Measurements from ENCODE around the gene POLR1B. TPM values are rescaled to one million over a fixed set of nuclear protein-coding genes. Genes with fewer than 3 reads are reported as not detected.
"Not testable (repeated sequence)": the region's sequence is repeated elsewhere in the genome, so short reads cannot be mapped to it uniquely, and the experiment has no call there.

POLR1B gene
- total RNA-seq, 1 donor = 10.5 TPM

DNA sequence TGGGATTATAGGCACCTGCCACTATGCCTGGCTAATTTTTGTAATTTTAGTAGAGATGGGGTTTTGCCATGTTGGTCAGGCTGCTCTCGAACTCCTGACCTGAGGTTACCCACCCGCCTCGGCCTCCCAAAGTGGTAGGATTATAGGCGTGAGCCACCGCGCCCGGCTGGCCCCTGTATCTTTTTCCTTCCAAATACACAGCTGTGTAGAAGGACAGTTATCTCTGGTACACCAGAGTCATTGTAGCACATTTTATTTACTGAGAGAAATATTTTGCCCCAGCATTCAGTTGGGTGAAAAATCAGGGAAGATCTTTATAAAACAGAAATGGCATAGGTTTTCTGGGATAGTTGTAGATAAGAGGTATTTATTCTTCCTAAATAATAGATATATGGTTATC is 23.5 kb upstream of the POLR1B start:
- H3K27me3 ChIP-seq (ENCODE audit: insufficient read depth, low read length) = no peaks in the 10 kb centered on the region
- H4K20me1 ChIP-seq (ENCODE audit: insufficient read depth, low read length) = no peaks in the 10 kb centered on the region
- H3K4me2 ChIP-seq (ENCODE audit: insufficient read depth, low read length) = no peak overlapping the region
- H2AFZ ChIP-seq (ENCODE audit: low read length) = no peak overlapping the region
- no peak overlapping the region for H3K27ac ChIP-seq (ENCODE audit: low read depth, low read length)
- peaks cover 18% of the 10 kb centered on the region for H3K79me2 ChIP-seq (ENCODE audit: insufficient read depth, low read length)
- DNase-seq (ENCODE audit: insufficient read length, low spot score, missing footprints) = no peak
- no peaks in the 10 kb centered on the region for H3K9me3 ChIP-seq (ENCODE audit: low read depth, low read length)
- peaks cover 54% of the 10 kb centered on the region for H3K36me3 ChIP-seq (ENCODE audit: insufficient read depth, low read length)
- no peak overlapping the region for H3K4me3 ChIP-seq (ENCODE audit: insufficient read depth, low read length)
- TF ChIP-seq, protein P1, sequence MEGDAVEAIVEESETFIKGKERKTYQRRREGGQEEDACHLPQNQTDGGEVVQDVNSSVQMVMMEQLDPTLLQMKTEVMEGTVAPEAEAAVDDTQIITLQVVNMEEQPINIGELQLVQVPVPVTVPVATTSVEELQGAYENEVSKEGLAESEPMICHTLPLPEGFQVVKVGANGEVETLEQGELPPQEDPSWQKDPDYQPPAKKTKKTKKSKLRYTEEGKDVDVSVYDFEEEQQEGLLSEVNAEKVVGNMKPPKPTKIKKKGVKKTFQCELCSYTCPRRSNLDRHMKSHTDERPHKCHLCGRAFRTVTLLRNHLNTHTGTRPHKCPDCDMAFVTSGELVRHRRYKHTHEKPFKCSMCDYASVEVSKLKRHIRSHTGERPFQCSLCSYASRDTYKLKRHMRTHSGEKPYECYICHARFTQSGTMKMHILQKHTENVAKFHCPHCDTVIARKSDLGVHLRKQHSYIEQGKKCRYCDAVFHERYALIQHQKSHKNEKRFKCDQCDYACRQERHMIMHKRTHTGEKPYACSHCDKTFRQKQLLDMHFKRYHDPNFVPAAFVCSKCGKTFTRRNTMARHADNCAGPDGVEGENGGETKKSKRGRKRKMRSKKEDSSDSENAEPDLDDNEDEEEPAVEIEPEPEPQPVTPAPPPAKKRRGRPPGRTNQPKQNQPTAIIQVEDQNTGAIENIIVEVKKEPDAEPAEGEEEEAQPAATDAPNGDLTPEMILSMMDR (IDR thresholded peaks at IDR 0.05; ENCODE audit: extremely low read depth, low read depth, low read length) = no peak
- no peaks in the 10 kb centered on the region for H3K4me1 ChIP-seq (ENCODE audit: insufficient read depth, low read length)

DNA sequence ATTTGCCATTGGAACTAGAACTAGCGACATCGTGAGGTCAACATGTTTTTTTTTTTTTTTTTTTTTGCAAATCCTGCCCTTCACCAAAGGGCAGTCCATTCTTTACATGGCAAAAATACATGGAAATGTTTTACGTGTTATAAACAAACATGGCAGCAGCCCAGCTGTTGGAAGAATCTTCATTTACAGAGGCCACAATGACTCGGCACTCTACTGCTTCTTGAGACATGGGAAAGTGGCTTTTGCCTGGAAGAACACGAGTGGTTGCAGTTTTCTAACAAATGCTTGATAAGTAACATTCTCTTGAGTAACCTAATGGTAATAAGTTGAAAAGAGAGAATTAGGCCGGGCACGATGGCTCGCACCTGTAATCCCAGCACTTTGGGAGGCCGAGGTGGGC is 22.8 kb upstream of the POLR1B start:
- H3K4me1 ChIP-seq (ENCODE audit: insufficient read depth, low read length) = no peaks in the 10 kb centered on the region
- no peaks in the 10 kb centered on the region for H3K27me3 ChIP-seq (ENCODE audit: insufficient read depth, low read length)
- H4K20me1 ChIP-seq (ENCODE audit: insufficient read depth, low read length) = no peaks in the 10 kb centered on the region
- no peak overlapping the region for H3K27ac ChIP-seq (ENCODE audit: low read depth, low read length)
- TF ChIP-seq, protein P1 (IDR thresholded peaks at IDR 0.05; ENCODE audit: extremely low read depth, low read depth, low read length) = no peak
- no peaks in the 10 kb centered on the region for H3K9me3 ChIP-seq (ENCODE audit: low read depth, low read length)
- H3K4me2 ChIP-seq (ENCODE audit: insufficient read depth, low read length) = no peak overlapping the region
- no peak overlapping the region for H2AFZ ChIP-seq (ENCODE audit: low read length)
- no peak overlapping the region for H3K4me3 ChIP-seq (ENCODE audit: insufficient read depth, low read length)
- no peak for DNase-seq (ENCODE audit: insufficient read length, low spot score, missing footprints)
- peaks cover 16% of the 10 kb centered on the region for H3K79me2 ChIP-seq (ENCODE audit: insufficient read depth, low read length)
- H3K36me3 ChIP-seq (ENCODE audit: insufficient read depth, low read length) = peaks cover 53% of the 10 kb centered on the region

DNA sequence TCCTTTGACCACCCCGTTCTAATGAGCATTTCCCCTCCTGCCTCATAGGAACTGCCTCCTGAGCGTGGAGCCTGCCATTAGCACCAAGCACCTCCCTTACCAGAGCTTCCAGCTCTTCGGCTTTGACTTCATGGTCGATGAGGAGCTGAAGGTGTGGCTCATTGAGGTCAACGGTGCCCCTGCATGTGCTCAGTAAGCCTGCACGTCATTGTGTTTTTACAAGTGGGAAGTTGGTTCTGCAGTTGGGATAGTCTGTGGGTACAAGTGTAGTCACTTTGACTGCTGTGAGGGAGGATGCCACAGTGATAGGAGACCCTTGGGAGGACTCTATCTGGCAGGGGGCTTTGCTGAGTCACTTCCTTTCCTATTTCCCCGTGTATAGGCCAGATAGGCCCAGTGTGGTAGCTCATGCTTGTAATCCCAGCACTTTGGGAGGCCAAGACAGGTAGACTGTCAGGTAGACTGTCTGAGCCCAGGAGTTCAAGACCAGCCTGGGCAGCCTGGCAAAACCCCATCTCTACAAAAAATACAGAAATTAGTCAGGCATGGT is 22.0 kb upstream of the POLR1B start:
- Histone ChIP-seq H3K4me3 (ENCODE audit: insufficient read depth, low read length) (no peak overlapping the region), H3K9me3 (ENCODE audit: low read depth, low read length) (no peaks in the 10 kb centered on the region), H3K4me1 (ENCODE audit: insufficient read depth, low read length) (no peaks in the 10 kb centered on the region), H4K20me1 (ENCODE audit: insufficient read depth, low read length) (no peaks in the 10 kb centered on the region), H3K27me3 (ENCODE audit: insufficient read depth, low read length) (no peaks in the 10 kb centered on the region), H3K4me2 (ENCODE audit: insufficient read depth, low read length) (no peak overlapping the region), H3K79me2 (ENCODE audit: insufficient read depth, low read length) (peaks cover 14% of the 10 kb centered on the region), H3K36me3 (ENCODE audit: insufficient read depth, low read length) (peaks cover 47% of the 10 kb centered on the region), H3K27ac (ENCODE audit: low read depth, low read length) (no peak overlapping the region), H2AFZ (ENCODE audit: low read length) (no peak overlapping the region)
- no peak for DNase-seq (ENCODE audit: insufficient read length, low spot score, missing footprints)
- TF ChIP-seq, protein P1 (IDR thresholded peaks at IDR 0.05; ENCODE audit: extremely low read depth, low read depth, low read length) = no peak

DNA sequence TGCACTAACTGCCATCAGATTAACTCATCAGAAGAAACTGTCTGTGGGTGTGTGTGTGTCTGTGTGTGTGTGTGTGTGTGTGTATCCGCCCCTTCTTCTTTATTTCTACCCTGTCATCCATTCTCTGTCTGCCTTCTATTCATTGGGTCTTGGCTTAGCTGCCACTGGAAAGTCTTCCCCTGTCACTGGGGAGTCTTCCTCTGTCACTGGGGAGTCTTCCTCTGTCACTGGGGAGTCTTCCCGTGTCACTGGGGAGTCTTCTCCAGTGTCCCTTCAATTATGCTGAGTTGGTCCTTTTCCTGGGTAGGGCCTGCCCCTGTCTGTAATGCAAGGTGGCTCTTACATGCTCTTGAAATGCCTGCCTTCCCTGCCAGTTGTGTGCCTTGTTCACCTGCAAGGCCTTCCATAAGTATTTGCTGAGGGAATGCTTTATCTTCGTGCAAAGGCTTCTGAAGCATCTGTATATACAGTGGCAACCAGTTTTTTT is 18.9 kb upstream of the POLR1B start:
- Histone ChIP-seq H3K27ac (ENCODE audit: low read depth, low read length) (no peak overlapping the region), H3K36me3 (ENCODE audit: insufficient read depth, low read length) (peaks cover 44% of the 10 kb centered on the region), H3K4me3 (ENCODE audit: insufficient read depth, low read length) (no peak overlapping the region)

DNA sequence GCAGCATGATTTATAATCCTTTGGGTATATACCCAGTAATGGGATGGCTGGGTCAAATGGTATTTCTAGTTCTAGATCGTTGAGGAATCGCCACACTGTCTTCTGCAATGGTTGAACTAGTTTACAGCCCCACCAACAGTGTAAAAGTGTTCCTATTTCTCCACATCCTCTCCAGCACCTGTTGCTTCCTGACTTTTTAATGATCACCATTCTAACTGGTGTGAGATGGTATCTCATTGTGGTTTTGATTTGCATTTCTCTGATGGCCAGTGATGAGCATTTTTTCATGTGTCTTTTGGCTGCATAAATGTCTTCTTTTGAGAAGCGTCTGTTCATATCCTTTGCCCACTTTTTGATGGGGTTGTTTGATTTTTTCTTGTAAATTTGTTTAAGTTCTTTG is 18.0 kb upstream of the POLR1B start:
- not testable (repeated sequence) for H3K4me2 ChIP-seq (ENCODE audit: insufficient read depth, low read length); H3K27me3 ChIP-seq (ENCODE audit: insufficient read depth, low read length); H3K9me3 ChIP-seq (ENCODE audit: low read depth, low read length); DNase-seq (ENCODE audit: insufficient read length, low spot score, missing footprints); H2AFZ ChIP-seq (ENCODE audit: low read length); H3K79me2 ChIP-seq (ENCODE audit: insufficient read depth, low read length); H3K4me1 ChIP-seq (ENCODE audit: insufficient read depth, low read length); H3K4me3 ChIP-seq (ENCODE audit: insufficient read depth, low read length); H3K27ac ChIP-seq (ENCODE audit: low read depth, low read length); H4K20me1 ChIP-seq (ENCODE audit: insufficient read depth, low read length)
- H3K36me3 ChIP-seq (ENCODE audit: insufficient read depth, low read length) = peaks cover 54% of the 10 kb centered on the region

More for the DNA sequence above, 18.9 kb upstream of the POLR1B start:
- TF ChIP-seq, protein P1 (IDR thresholded peaks at IDR 0.05; ENCODE audit: extremely low read depth, low read depth, low read length) = no peak
- Histone ChIP-seq H4K20me1 (ENCODE audit: insufficient read depth, low read length) (no peaks in the 10 kb centered on the region), H3K4me2 (ENCODE audit: insufficient read depth, low read length) (no peak overlapping the region), H3K9me3 (ENCODE audit: low read depth, low read length) (no peaks in the 10 kb centered on the region), H3K79me2 (ENCODE audit: insufficient read depth, low read length) (peaks cover 8% of the 10 kb centered on the region), H3K27me3 (ENCODE audit: insufficient read depth, low read length) (no peaks in the 10 kb centered on the region), H3K4me1 (ENCODE audit: insufficient read depth, low read length) (no peaks in the 10 kb centered on the region), H2AFZ (ENCODE audit: low read length) (no peak overlapping the region)
- no peak for DNase-seq (ENCODE audit: insufficient read length, low spot score, missing footprints)

All from osteoblast (primary cell).